NOMO-1 (cell line): ENCODE data around the gene ZNF146.
"Not testable (repeated sequence)": the region's sequence is repeated elsewhere in the genome, so short reads cannot be mapped to it uniquely, and the experiment has no call there.

Experiments
- DNase-seq, 2 experiments: peaks; one replicate each; lab custom pipeline; 2025; ENCODE audit not compliant: unreplicated experiment in 2 of 2; lab: John Stamatoyannopoulos, UW

The ZNF146 gene

GRCh38 chr19:36225219-36225892 lies 10.4 kb downstream of the ZNF146 start:
- DNase-seq: no peak

- DNase-seq: not testable (repeated sequence)
Measured at GRCh38 chr19:36233626-36234025, 18.7 kb downstream of the ZNF146 start.

- no peak for DNase-seq
Measured at GRCh38 chr19:36236304-36236945, 21.5 kb downstream of the ZNF146 start.

- DNase-seq: no peak
Measured at GRCh38 chr19:36236946-36237310, 22.0 kb downstream of the ZNF146 start.

- no peak for DNase-seq
Measured at GRCh38 chr19:36244066-36244465, 29.2 kb downstream of the ZNF146 start.

GRCh38 chr19:36245210-36246005 lies 30.5 kb downstream of the ZNF146 start:
- DNase-seq: no peak

- DNase-seq: no peak
Measured at GRCh38 chr19:36246006-36246481, 31.1 kb downstream of the ZNF146 start.

GRCh38 chr19:36252047-36252446 lies 37.1 kb downstream of the ZNF146 start:
- no peak for DNase-seq

GRCh38 chr19:36254848-36255247 lies 39.9 kb downstream of the ZNF146 start:
- no peak for DNase-seq

GRCh38 chr19:36255316-36255715 lies 40.4 kb downstream of the ZNF146 start:
- no peak for DNase-seq

GRCh38 chr19:36256064-36256463 lies 41.2 kb downstream of the ZNF146 start:
- DNase-seq: no peak

GRCh38 chr19:36256853-36257519 lies 42.1 kb downstream of the ZNF146 start:
- DNase-seq: no peak

GRCh38 chr19:36257520-36257876 lies 42.6 kb downstream of the ZNF146 start:
- DNase-seq: no peak

GRCh38 chr19:36258028-36258875 lies 43.3 kb downstream of the ZNF146 start:
- no peak for DNase-seq

- DNase-seq: no peak
Measured at GRCh38 chr19:36259211-36259610, 44.3 kb downstream of the ZNF146 start.

- no peak for DNase-seq
Measured at GRCh38 chr19:36265064-36265463, 50.2 kb downstream of the ZNF146 start.

- no peak for DNase-seq
Measured at GRCh38 chr19:36265856-36266374, 51.0 kb downstream of the ZNF146 start.

GRCh38 chr19:36266375-36266961 lies 51.6 kb downstream of the ZNF146 start:
- DNase-seq: no peak

GRCh38 chr19:36267061-36267845 lies 52.3 kb downstream of the ZNF146 start:
- DNase-seq: no peak
